ENCODE results near the gene ZDHHC11.
"Not testable (repeated sequence)": the region's sequence is repeated elsewhere in the genome, so short reads cannot be mapped to it uniquely, and the experiment has no call there.

ZDHHC11 gene

GRCh38 chr5:761854-762710 is 88.7 kb downstream of the ZDHHC11 start:
- no peak for DNase-seq (ENCODE audit: low spot score)

GRCh38 chr5:761059-761771 is 89.6 kb downstream of the ZDHHC11 start:
- DNase-seq (ENCODE audit: low spot score), result no peak

DNA sequence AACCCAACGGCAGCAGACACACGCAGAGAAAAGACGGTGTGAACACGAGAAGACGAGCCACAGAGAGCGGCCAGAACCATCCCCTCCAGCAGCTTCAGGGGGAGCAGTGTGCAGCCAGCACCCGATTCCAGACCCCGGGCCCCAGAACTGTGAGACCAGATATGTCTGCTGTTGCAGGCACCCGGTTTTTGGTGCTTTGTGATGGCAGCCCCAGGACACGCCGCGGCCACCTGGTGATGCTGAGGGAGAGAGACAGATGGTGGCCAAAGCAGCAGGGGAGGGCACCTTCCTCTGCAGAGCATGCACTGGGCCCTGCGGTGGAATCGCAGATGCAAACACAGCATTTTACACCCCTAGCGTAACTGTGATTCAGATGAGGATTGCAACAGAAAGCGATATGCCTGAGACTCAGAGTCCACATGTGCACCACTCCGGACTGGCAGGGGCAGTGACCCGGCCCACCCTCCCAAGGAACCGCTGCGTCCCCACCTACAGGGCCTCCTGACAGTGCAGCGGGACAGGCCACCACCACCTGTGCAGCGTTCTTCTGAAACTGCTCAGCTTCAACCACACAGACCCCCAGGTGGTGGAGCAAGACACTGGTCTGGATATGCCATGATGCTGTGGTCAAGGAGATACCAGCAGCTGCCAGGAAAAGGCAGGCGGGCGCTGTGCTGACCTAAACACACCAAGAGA is 90.3 kb downstream of the ZDHHC11 start:
- DNase-seq (ENCODE audit: low spot score), result no peak

DNA sequence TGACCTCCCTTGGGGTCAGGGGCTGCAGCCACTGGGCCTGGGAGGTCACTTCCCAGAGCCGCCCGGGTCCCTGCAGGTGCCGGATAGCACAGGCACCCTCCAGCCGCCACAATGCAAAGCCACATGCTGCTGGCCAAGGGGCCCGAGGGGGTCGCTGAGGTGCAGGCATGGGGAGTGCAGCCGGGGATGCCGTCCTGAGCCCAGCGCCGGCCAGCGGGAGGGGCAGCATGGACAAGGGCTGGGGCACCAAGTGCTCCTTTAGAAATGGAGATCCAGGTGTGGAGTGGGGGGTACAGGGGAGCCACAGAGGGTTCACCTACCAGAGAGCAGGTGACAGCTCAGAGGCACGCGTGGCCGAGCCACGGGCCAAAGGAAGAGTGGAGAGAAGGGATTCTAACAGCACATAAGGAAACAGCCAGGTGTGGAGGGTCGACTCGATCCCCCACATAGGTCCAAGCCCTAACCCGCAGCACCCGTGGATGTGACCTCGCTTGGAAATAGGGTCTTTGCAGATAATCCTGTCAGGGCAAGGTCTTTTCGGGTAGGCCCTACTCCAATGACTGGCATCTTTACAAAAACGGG is 90.9 kb downstream of the ZDHHC11 start:
- no peak for DNase-seq (ENCODE audit: low spot score)

DNA sequence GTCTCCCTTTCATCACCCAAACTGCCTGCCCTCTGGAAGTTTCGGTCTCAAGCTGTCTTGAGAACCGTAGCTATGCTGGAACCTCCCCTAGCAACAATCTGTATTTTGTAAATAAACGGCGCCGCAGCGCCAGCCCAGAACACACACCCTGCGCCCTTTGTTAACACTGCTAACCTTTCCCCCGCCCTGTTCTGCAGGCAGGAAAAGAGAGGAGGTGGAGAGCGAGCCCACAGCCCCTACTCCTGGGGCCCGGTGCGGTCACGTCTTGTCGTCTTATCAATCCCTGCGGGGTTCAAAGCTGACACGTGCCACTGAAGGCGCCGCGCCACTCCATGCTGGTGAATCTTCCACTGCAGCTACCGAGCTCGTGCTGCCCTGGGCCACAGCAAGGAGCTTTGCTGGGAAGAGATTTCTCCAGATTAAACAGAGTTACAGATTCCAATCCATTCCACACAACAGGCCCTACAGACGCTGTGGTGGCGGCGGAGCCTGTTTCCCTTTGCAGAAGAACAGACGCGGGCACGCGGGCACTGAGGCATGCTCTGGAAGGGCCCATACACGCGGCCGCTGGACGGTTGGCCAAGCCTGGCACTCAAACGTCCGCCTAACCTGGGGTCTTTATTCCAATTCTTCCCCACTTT is 91.6 kb downstream of the ZDHHC11 start:
- DNase-seq (ENCODE audit: low spot score), result no peak

GRCh38 chr5:758698-759053 is 92.1 kb downstream of the ZDHHC11 start:
- DNase-seq (ENCODE audit: low spot score), result no peak

DNA sequence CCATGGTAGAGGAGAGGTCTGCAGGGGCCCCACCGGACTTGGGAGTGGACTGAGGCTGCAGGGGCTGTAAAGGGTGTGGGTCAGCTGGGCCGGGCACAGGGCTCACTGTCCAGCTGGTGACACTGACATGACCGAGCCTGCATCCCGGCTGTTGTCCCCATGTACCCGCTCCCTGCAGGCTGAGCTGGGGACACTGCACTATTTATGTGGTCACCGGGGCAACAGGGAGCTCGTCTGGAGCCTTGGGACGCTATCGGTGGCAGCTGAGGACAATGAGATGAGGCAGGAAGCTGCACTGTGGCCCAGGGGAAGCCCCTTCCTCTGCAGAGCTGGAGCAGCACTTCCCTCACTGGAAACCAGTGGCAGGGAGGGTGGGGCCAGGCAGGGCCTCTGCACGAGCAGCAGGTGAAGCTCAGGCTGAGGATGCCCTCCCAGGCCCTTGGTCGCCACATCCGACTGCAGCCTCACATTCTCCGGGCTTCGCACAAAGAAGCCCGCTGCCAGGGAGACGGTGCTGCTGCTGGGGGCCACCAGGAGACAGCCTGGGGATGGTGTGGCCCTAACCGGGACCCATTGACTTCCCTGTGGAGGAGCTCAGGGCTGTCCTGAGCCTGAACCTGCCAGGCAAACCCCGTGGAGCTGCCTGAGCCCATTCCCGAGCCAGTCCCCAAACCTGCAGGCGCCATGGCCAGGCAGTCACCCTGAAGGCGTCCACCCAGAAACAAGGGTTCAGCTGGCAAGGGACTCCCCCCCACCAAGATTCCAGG is 92.7 kb downstream of the ZDHHC11 start:
- no peak for DNase-seq (ENCODE audit: low spot score)

DNA sequence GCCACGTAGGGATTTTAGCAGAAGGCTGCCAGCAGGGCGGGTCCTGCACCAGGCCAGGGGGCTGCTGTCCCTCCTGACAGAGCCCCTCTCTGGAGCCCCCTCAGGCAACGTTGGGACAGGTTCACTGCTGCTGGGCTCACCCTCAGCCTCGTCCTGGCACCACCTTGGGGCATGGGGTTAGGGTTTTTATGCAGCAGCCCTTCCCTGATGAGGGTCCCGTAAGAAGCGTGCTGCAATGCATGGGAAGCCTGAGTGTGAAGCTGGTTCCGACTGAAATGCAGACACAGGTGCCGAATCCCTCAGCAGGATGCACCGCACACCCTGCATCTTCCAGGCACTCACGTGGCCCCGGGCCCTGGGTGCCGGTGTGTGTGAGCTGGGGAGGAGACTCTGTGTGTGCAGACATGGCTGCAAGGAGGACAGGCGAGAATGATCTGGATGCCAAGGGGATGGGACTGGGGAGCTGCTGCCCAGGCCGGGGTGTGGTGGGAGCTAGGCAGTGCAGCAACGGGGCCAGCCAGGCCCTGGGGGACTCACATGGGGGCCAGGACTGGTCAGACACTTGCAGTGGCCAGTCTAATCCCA is 93.3 kb downstream of the ZDHHC11 start:
- DNase-seq (ENCODE audit: low spot score), result no peak

- no peak for DNase-seq (ENCODE audit: low spot score)
Observed at GRCh38 chr5:756865-757345, 93.9 kb downstream of the ZDHHC11 start.

DNA sequence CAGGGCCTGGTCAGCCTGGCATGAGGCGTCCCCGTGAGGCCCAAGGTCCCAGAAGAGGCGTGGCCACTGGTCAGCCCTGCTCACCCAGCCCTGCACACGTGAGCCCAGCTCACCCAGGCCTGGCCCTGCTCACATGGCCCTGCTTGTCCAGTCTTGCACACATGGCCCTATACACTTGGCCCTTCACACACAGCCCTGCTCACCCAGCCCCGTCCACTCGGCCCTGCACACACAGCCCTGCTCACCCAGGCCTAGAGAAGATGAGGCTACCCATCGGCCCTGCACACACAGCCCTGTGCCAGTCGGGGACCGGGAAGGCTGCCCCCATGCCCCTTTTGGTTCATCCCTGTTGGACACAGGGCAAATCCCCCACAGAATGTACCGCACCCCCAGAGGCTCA is 94.6 kb downstream of the ZDHHC11 start:
- no peak for DNase-seq (ENCODE audit: low spot score)

GRCh38 chr5:754143-754632 is 96.6 kb downstream of the ZDHHC11 start:
- DNase-seq (ENCODE audit: low spot score), result not testable (repeated sequence)

- not testable (repeated sequence) for DNase-seq (ENCODE audit: low spot score)
Observed at GRCh38 chr5:753567-754142, 97.1 kb downstream of the ZDHHC11 start.

- DNase-seq (ENCODE audit: low spot score), result not testable (repeated sequence)
Observed at GRCh38 chr5:752532-753115, 98.2 kb downstream of the ZDHHC11 start.

- not testable (repeated sequence) for DNase-seq (ENCODE audit: low spot score)
Observed at GRCh38 chr5:751992-752391, 98.8 kb downstream of the ZDHHC11 start.

DNA sequence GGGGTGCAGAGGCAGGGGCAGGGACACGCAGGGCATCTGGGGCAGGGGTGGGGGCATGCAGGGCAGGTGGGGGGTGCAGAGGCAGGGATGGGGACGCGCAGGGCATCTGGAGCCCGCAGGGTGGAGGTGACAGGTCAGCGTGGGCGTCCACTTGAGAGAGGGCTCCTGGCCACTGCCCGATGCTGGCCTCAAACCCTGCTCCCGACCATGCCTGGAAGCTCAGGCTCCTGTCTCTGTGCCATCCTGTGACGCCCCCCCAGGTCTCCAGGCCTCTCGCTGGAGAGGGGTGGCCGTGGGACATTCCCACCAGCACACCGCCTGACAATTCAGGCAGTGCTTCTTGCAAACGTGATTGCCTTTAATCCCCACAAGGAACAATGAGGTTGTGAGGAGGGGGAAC is 99.3 kb downstream of the ZDHHC11 start:
- DNase-seq (ENCODE audit: low spot score), result no peak

GRCh38 chr5:750226-750625 is 100.6 kb downstream of the ZDHHC11 start:
- not testable (repeated sequence) for DNase-seq (ENCODE audit: low spot score)

- DNase-seq (ENCODE audit: low spot score), result no peak
Observed at GRCh38 chr5:749101-749670, 101.6 kb downstream of the ZDHHC11 start.

DNA sequence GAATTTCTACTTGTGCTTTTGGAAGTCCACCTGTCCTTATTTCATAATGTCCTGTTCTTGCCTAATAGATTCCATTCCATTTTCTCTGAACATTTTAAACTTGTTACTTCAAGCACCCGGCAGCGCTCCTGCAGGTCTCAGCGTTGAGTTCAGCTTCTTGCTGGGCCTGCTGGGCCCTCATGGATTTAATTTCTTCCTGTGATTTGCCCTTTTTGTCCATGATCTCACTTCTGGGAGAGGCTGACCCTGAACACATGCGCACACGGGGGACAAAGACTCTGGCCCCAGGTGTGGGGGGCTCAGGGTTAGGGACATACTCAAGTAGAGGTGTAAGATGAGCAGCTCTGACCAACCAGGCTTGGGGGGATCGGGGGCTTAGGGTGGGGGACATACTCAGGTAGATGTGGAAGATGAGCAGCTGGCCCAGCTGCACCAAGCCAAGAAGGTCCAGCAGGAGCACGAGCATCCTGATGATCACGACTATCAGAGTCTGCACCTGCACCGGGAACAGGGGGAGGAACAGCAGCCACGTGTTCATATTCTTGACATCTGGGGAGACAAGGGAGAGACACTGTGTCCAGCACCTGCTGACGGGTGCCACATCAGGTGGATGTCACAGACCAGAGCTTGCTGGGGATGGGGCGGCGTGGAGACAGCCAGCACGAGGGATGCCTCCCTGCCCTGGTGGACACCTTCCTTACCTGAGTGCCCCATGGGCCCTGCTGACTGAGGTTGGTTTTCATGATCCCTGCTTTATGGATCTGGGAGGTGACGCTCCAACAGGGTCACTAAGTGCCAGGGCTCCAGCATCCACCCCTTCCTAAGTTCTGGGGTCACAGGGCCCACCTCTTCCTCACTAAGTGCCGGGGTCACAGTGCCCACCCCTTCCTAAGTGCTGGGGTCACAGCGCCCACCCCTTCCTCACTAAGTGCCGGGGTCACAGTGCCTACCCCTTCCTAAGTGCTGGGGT is 102.5 kb downstream of the ZDHHC11 start:
- DNase-seq (ENCODE audit: low spot score), result not testable (repeated sequence)

All from hematopoietic multipotent progenitor cell treated with erythropoietin and hydrocortisone succinate and interleukin-3 and kit ligand, for 17 days (in vitro differentiated cells).